ENCODE data around the gene CAMK2D.

DNA sequence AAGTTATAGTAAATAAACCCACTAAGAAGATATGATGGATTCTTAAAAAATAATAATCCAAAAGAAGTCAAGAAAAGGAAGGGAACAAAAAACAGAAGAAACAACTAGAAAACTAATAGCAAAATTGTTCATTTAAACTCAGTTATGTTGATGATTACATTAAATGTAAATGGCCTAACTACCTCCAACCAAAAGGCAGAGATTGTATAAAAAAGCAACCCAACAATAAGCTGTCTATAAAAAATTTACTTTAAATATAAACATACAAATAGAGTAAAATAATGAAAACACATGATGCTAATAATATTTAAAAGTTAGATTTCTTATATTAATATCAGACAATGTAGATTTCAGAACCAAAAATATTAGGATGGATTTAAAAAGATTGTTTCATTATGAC is 340.6 kb downstream of the CAMK2D start:
- TF ChIP-seq POLR2AphosphoS5 (IDR thresholded peaks at IDR 0.05): no peak
- TF ChIP-seq, protein P1, sequence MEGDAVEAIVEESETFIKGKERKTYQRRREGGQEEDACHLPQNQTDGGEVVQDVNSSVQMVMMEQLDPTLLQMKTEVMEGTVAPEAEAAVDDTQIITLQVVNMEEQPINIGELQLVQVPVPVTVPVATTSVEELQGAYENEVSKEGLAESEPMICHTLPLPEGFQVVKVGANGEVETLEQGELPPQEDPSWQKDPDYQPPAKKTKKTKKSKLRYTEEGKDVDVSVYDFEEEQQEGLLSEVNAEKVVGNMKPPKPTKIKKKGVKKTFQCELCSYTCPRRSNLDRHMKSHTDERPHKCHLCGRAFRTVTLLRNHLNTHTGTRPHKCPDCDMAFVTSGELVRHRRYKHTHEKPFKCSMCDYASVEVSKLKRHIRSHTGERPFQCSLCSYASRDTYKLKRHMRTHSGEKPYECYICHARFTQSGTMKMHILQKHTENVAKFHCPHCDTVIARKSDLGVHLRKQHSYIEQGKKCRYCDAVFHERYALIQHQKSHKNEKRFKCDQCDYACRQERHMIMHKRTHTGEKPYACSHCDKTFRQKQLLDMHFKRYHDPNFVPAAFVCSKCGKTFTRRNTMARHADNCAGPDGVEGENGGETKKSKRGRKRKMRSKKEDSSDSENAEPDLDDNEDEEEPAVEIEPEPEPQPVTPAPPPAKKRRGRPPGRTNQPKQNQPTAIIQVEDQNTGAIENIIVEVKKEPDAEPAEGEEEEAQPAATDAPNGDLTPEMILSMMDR (IDR thresholded peaks at IDR 0.05): no peak
- no peak for TF ChIP-seq EP300 (IDR thresholded peaks at IDR 0.05)

Measured in stomach (tissue), 4 donors.